ENCODE measurements around the gene PRR20G.

DNA sequence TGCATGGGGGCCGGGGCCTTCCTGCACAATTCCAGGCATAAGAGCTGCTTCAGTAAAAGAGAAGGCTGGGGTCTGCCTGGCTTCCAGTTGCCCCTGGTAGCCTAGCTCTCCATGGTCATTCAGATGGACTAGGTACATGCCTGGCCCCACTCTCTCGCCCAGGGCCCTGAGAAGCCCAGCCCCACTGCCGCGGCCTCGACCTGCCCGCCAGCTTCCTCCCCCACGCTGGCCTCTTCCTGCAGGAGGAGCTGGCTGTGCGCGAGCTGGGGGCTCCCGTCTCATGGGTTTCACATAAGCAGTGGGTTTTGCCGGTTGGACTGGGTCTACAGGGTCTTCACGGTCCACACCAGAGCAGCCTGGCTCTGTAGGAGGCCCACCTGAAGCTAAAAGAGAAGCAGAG, 3.6 kb downstream of the PRR20G start:
- TF ChIP-seq ZNF311 (tag by site-specific recombination; IDR thresholded peaks at IDR 0.05; ENCODE audit: borderline replicate concordance) (no peak), ZNF302 (tag by site-specific recombination; IDR thresholded peaks at IDR 0.05; ENCODE audit: low read depth) (no peak), KLF16 (tag by site-specific recombination; IDR thresholded peaks at IDR 0.05) (no peak), ZNF184 (tag by site-specific recombination; IDR thresholded peaks at IDR 0.05) (no peak), YY1 (tag by site-specific recombination; IDR thresholded peaks at IDR 0.05) (no peak), ZFP3 (tag by site-specific recombination; IDR thresholded peaks at IDR 0.05; ENCODE audit: low read depth) (no peak)
- TF ChIP-seq, protein P1, sequence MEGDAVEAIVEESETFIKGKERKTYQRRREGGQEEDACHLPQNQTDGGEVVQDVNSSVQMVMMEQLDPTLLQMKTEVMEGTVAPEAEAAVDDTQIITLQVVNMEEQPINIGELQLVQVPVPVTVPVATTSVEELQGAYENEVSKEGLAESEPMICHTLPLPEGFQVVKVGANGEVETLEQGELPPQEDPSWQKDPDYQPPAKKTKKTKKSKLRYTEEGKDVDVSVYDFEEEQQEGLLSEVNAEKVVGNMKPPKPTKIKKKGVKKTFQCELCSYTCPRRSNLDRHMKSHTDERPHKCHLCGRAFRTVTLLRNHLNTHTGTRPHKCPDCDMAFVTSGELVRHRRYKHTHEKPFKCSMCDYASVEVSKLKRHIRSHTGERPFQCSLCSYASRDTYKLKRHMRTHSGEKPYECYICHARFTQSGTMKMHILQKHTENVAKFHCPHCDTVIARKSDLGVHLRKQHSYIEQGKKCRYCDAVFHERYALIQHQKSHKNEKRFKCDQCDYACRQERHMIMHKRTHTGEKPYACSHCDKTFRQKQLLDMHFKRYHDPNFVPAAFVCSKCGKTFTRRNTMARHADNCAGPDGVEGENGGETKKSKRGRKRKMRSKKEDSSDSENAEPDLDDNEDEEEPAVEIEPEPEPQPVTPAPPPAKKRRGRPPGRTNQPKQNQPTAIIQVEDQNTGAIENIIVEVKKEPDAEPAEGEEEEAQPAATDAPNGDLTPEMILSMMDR (tag by site-specific recombination; IDR thresholded peaks at IDR 0.05) = no peak
- TF ChIP-seq, protein P2, sequence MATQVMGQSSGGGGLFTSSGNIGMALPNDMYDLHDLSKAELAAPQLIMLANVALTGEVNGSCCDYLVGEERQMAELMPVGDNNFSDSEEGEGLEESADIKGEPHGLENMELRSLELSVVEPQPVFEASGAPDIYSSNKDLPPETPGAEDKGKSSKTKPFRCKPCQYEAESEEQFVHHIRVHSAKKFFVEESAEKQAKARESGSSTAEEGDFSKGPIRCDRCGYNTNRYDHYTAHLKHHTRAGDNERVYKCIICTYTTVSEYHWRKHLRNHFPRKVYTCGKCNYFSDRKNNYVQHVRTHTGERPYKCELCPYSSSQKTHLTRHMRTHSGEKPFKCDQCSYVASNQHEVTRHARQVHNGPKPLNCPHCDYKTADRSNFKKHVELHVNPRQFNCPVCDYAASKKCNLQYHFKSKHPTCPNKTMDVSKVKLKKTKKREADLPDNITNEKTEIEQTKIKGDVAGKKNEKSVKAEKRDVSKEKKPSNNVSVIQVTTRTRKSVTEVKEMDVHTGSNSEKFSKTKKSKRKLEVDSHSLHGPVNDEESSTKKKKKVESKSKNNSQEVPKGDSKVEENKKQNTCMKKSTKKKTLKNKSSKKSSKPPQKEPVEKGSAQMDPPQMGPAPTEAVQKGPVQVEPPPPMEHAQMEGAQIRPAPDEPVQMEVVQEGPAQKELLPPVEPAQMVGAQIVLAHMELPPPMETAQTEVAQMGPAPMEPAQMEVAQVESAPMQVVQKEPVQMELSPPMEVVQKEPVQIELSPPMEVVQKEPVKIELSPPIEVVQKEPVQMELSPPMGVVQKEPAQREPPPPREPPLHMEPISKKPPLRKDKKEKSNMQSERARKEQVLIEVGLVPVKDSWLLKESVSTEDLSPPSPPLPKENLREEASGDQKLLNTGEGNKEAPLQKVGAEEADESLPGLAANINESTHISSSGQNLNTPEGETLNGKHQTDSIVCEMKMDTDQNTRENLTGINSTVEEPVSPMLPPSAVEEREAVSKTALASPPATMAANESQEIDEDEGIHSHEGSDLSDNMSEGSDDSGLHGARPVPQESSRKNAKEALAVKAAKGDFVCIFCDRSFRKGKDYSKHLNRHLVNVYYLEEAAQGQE (tag by site-specific recombination; IDR thresholded peaks at IDR 0.05) = no peak
- TF ChIP-seq, protein P3, sequence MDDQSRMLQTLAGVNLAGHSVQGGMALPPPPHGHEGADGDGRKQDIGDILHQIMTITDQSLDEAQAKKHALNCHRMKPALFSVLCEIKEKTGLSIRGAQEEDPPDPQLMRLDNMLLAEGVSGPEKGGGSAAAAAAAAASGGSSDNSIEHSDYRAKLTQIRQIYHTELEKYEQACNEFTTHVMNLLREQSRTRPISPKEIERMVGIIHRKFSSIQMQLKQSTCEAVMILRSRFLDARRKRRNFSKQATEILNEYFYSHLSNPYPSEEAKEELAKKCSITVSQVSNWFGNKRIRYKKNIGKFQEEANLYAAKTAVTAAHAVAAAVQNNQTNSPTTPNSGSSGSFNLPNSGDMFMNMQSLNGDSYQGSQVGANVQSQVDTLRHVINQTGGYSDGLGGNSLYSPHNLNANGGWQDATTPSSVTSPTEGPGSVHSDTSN (CRISPR knock-in tag; IDR thresholded peaks at IDR 0.05) = no peak
